ENCODE data around the gene STK33.

DNA sequence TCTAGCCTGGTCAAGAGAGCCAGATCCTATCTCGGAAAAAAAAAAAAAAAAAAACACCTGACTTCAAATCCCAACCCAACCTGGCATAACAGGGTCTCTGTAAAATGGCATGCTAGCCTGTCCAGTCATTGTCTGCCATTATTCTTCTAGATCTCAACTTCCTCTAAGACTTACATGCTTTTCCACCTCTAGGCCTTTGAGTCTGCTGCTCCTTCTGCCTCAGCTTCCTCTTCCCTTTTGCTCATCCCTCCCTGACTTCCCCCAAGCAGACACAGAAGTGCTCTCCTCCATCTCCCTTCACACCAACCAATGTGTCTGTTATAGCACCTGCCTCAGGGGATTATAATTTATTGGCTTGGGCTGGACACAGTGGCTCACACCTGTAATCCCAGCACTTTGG, 7.8 kb downstream of the STK33 start:
- TF ChIP-seq, protein P1, sequence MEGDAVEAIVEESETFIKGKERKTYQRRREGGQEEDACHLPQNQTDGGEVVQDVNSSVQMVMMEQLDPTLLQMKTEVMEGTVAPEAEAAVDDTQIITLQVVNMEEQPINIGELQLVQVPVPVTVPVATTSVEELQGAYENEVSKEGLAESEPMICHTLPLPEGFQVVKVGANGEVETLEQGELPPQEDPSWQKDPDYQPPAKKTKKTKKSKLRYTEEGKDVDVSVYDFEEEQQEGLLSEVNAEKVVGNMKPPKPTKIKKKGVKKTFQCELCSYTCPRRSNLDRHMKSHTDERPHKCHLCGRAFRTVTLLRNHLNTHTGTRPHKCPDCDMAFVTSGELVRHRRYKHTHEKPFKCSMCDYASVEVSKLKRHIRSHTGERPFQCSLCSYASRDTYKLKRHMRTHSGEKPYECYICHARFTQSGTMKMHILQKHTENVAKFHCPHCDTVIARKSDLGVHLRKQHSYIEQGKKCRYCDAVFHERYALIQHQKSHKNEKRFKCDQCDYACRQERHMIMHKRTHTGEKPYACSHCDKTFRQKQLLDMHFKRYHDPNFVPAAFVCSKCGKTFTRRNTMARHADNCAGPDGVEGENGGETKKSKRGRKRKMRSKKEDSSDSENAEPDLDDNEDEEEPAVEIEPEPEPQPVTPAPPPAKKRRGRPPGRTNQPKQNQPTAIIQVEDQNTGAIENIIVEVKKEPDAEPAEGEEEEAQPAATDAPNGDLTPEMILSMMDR (IDR thresholded peaks at IDR 0.05): no peak
- TF ChIP-seq POLR2A (IDR thresholded peaks at IDR 0.05): no peak

All from esophagus squamous epithelium (tissue), 4 donors.